ENCODE measurements around the gene GLRA3.

Gene GLRA3

DNA sequence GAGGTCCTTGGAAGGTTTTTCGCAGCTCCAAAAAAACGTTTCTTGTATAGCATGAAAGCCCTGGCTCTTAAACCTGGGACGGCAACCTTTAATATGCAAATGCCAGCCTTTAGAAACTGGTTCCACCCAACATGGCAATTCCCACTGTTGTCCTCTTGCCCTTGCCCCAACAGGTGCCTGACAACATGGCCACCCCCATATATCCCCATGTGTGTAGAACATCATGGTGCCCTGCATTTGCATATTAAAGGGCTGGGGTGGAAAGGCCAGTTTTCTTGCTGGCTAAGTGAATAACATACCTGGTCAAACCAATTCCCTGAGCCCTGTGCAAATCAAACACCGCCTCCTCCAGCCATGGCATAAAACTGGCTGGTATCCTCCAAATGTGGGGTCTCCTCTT is 26.0 kb upstream of the GLRA3 start:
- no peak overlapping the region for H3K4me3 ChIP-seq (ENCODE audit: low read length)
- TF ChIP-seq, protein P1, sequence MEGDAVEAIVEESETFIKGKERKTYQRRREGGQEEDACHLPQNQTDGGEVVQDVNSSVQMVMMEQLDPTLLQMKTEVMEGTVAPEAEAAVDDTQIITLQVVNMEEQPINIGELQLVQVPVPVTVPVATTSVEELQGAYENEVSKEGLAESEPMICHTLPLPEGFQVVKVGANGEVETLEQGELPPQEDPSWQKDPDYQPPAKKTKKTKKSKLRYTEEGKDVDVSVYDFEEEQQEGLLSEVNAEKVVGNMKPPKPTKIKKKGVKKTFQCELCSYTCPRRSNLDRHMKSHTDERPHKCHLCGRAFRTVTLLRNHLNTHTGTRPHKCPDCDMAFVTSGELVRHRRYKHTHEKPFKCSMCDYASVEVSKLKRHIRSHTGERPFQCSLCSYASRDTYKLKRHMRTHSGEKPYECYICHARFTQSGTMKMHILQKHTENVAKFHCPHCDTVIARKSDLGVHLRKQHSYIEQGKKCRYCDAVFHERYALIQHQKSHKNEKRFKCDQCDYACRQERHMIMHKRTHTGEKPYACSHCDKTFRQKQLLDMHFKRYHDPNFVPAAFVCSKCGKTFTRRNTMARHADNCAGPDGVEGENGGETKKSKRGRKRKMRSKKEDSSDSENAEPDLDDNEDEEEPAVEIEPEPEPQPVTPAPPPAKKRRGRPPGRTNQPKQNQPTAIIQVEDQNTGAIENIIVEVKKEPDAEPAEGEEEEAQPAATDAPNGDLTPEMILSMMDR (IDR thresholded peaks at IDR 0.05; ENCODE audit: insufficient read depth, low read depth, low read length, missing control alignments) = no peak
- no peak for DNase-seq (ENCODE audit: low read depth)

DNA sequence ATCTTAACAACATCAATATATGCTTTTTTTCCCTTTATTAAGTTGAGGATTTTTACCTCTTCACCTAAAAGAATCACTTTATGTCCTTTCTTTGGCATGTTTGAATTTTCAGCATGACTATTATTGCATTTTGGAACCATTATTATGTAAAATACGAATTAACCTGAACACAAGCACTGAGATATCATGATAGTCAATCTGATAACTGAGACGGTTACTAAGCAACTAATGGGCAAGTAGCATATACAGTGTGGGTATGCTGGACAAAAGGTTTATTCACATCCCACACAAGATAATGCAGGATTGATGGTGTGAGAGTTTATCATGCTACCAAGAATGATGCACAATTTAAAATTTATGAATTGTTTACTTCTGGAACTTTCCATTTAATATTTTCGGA is 24.6 kb upstream of the GLRA3 start:
- H3K4me3 ChIP-seq (ENCODE audit: low read length) = no peak overlapping the region
- no peak for DNase-seq (ENCODE audit: low read depth)
- TF ChIP-seq, protein P1 (IDR thresholded peaks at IDR 0.05; ENCODE audit: insufficient read depth, low read depth, low read length, missing control alignments) = no peak

DNA sequence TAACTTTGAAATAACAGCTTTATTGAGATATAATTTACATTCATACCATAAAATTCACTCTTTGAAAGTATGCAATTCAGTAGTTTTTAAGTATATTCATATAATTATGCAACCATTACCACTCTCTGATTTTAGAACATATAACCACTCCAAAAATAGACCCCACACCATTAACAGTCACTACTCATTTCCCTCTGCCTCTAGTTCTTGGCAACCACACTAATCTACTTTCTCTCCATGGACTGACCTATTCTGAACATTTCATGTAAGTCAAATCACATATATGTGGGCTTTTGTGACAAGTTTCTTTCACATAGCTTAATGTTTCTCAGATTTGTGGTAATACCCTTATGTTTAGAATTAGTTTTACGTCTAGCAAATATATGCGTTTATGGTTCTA is 19.5 kb upstream of the GLRA3 start:
- no peak for DNase-seq (ENCODE audit: low read depth)
- no peak overlapping the region for H3K4me3 ChIP-seq (ENCODE audit: low read length)
- TF ChIP-seq, protein P1 (IDR thresholded peaks at IDR 0.05; ENCODE audit: insufficient read depth, low read depth, low read length, missing control alignments) = no peak

DNA sequence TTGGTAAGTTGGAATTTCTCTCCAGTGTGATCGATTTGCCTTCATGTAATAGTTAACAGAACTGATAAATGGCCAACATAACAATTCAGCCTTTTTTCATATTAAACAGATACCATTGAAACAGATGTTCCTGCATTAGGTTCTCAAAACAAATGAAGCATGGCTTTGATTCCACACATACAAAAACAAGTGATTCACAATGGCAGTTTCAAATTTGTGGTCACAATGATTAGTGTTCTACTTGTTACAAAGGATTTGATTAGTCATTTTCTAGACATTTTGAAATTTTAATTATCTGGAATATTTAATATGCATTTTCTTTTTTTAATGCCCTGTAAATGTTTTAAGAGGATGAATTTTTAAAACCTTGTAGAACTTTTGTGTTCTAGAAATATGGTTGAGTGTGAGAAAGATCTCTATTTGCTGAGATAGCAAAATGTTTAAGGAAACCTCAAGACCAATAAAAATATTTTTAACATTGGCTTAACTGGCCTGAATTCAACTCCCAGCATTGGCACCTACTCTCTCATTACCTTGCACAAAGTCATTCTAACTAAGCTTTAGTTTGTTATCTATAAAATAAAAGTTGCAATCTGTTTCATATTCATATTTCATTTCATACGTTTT is 18.9 kb upstream of the GLRA3 start:
- TF ChIP-seq, protein P1 (IDR thresholded peaks at IDR 0.05; ENCODE audit: insufficient read depth, low read depth, low read length, missing control alignments) = no peak
- H3K4me3 ChIP-seq (ENCODE audit: low read length) = no peak overlapping the region
- DNase-seq (ENCODE audit: low read depth) = no peak

DNA sequence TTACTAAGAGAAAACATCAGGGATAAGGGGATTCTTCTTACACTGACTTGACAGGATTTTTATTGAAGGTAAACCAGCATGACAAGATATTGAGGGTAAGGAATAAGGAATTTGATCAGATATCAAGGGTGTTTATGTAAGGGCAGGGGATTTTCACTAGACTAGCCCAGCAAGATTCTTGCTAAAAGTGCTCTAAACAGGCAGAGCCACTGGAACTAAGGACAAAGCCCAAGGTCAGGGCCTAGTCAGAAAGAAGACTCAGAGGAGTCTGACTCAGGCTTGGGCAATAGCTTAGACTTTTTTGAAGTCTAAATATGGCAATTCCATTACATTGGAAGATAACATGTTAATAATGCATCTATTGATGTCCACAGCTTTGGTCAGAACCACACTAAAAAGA is 6.5 kb upstream of the GLRA3 start:
- TF ChIP-seq, protein P1 (IDR thresholded peaks at IDR 0.05; ENCODE audit: insufficient read depth, low read depth, low read length, missing control alignments) = no peak
- no peak overlapping the region for H3K4me3 ChIP-seq (ENCODE audit: low read length)
- peak; percentile 37 for DNase-seq (ENCODE audit: low read depth)

DNA sequence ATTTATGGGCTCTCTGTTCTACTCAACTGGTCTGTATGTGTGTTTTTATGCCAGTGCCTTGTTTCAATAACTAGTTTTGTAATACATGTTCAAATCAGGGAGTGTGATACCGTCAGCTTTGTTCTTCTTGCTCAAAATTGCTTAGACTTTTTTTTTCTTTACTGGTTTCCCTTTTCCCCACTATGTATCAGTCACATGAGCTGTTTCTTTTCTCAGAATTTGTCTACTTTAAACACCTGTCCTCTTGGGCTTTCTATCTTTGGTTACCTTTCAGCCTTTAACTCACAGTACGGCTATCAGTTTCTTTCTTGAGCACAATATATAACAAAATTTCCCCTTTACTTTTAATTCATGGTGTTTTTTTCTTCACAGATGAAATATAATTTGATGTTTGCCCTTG is 5.4 kb upstream of the GLRA3 start:
- DNase-seq (ENCODE audit: low read depth) = no peak
- TF ChIP-seq, protein P1 (IDR thresholded peaks at IDR 0.05; ENCODE audit: insufficient read depth, low read depth, low read length, missing control alignments) = no peak
- no peak overlapping the region for H3K4me3 ChIP-seq (ENCODE audit: low read length)

DNA sequence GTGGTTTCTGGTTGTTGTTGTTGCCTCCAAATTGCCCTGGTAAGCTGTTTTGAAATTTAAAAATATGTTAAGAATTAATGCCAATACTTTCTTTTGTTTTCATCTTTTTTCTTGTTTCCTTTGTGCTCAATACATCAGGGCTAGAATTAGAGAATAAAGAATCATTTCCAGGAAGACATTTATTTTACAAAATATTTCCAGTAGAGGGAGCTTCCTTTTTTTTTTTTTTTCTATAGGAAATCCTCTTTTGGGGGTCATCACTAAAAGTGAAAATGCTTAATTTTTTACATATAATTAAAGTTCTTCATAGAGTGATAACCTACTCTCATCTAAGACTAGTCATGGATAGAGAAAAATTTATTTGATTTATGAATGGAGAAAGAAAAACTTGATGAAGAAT is 2.4 kb downstream of the GLRA3 start:
- TF ChIP-seq, protein P1 (IDR thresholded peaks at IDR 0.05; ENCODE audit: insufficient read depth, low read depth, low read length, missing control alignments) = no peak
- no peak overlapping the region for H3K4me3 ChIP-seq (ENCODE audit: low read length)
- DNase-seq (ENCODE audit: low read depth) = no peak
